Central memory CD4-positive, alpha-beta T cell (primary cell): Measurements from ENCODE around the gene PPP1R12B.
"Not testable (repeated sequence)": the region's sequence is repeated elsewhere in the genome, so short reads cannot be mapped to it uniquely, and the experiment has no call there.

Experiments used
- DNase-seq: peaks from one replicate; pipeline ENCODE4 v3.0.0; 2022

The PPP1R12B gene

GRCh38 chr1:202638701-202639305 is 290.3 kb downstream of the PPP1R12B start:
- DNase-seq, result not testable (repeated sequence)

- DNase-seq, result no peak
These were observed 291.0 kb downstream of the PPP1R12B start for GRCh38 chr1:202639500-202639899.

- DNase-seq, result no peak
These were observed 293.7 kb downstream of the PPP1R12B start for GRCh38 chr1:202642212-202642611.
